KOPT-K1 (cell line): ENCODE measurements around the gene EML2.

Experiments
- H3K27ac ChIP-seq: fragments of 200-600 bp; sonication (generic); 2 replicates; pipeline ENCODE4 v1.5.1; 2016; ENCODE audit warnings: antibody characterized with exemption, mild to moderate bottlenecking, low read depth, low read length; ENCODE audit not compliant: poor library complexity, severe bottlenecking
- H3K36me3 ChIP-seq: fragments of 200-600 bp; sonication (generic); 2 replicates; pipeline ENCODE4 v1.5.1; 2017; ENCODE audit warnings: antibody characterized with exemption, mild to moderate bottlenecking, low read length, moderate library complexity; ENCODE audit not compliant: insufficient read depth
- H3K9me3 ChIP-seq: fragments of 200-600 bp; sonication (generic); 2 replicates; pipeline ENCODE4 v1.5.1; 2017; ENCODE audit warnings: antibody characterized with exemption, low read length, mild to moderate bottlenecking; ENCODE audit not compliant: insufficient read depth, poor library complexity, severe bottlenecking

The EML2 gene

GRCh38 chr19:45569619-45570421 lies 69.4 kb downstream of the EML2 start:
- Histone ChIP-seq H3K36me3 (no peaks in the 10 kb centered on the region), H3K27ac (no peak overlapping the region), H3K9me3 (no peaks in the 10 kb centered on the region)

GRCh38 chr19:45568732-45569131 lies 70.5 kb downstream of the EML2 start:
- Histone ChIP-seq H3K9me3 (no peaks in the 10 kb centered on the region), H3K36me3 (no peaks in the 10 kb centered on the region), H3K27ac (no peak overlapping the region)

- Histone ChIP-seq H3K9me3 (no peaks in the 10 kb centered on the region), H3K27ac (no peak overlapping the region), H3K36me3 (no peaks in the 10 kb centered on the region)
Observed at GRCh38 chr19:45567609-45568008, 71.6 kb downstream of the EML2 start.

GRCh38 chr19:45564131-45564780 lies 74.9 kb downstream of the EML2 start:
- no peaks in the 10 kb centered on the region for H3K9me3 ChIP-seq
- peak overlapping the region; percentile 21 for H3K27ac ChIP-seq
- no peaks in the 10 kb centered on the region for H3K36me3 ChIP-seq

GRCh38 chr19:45560686-45561085 lies 78.5 kb downstream of the EML2 start:
- Histone ChIP-seq H3K27ac (no peak overlapping the region), H3K36me3 (no peaks in the 10 kb centered on the region), H3K9me3 (no peaks in the 10 kb centered on the region)

- no peaks in the 10 kb centered on the region for H3K36me3 ChIP-seq
- no peaks in the 10 kb centered on the region for H3K9me3 ChIP-seq
- no peak overlapping the region for H3K27ac ChIP-seq
Observed at GRCh38 chr19:45560038-45560437, 79.2 kb downstream of the EML2 start.
